Adipocyte (in vitro differentiated cells): ENCODE results near the gene MAGI3.

Experiments used
- DNase-seq: peaks from one replicate; pipeline ENCODE4 v3.0.0-alpha.2; 2015; ENCODE audit warnings: low read depth
- H3K27me3 ChIP-seq: replicated peaks from 2 replicates; pipeline ENCODE4 v1.7.0; 2013; ENCODE audit warnings: mild to moderate bottlenecking, low read length, moderate library complexity; ENCODE audit not compliant: control insufficient read depth, insufficient read depth
- H3K36me3 ChIP-seq: 2 replicates; pipeline ENCODE4 v1.7.0; 2013; ENCODE audit warnings: low read length, mild to moderate bottlenecking, moderate library complexity; ENCODE audit not compliant: control insufficient read depth, insufficient read depth, severe bottlenecking
- H3K4me1 ChIP-seq: 2 replicates; pipeline ENCODE4 v1.7.0; 2013; ENCODE audit warnings: mild to moderate bottlenecking, low read length, moderate library complexity; ENCODE audit not compliant: control insufficient read depth, insufficient read depth
- H3K4me3 ChIP-seq: 2 replicates; pipeline ENCODE4 v1.7.0; 2013; ENCODE audit warnings: mild to moderate bottlenecking, low read length, moderate library complexity
- H3K9ac ChIP-seq: 2 replicates; pipeline ENCODE4 v1.7.0; 2013; ENCODE audit warnings: mild to moderate bottlenecking, low read length, moderate library complexity
- H3K9me3 ChIP-seq: 2 replicates; pipeline ENCODE4 v1.7.0; 2013; ENCODE audit warnings: mild to moderate bottlenecking, low read length, moderate library complexity; ENCODE audit not compliant: control insufficient read depth

Gene MAGI3

GRCh38 chr1:113388621-113389358 lies 1.5 kb upstream of the MAGI3 start:
- peaks cover 28% of the 10 kb centered on the region for H3K4me1 ChIP-seq
- no peaks in the 10 kb centered on the region for H3K9me3 ChIP-seq
- H3K4me3 ChIP-seq: peak overlapping the region; percentile 86
- H3K36me3 ChIP-seq: no peaks in the 10 kb centered on the region
- H3K27me3 ChIP-seq: no peaks in the 10 kb centered on the region
- peak overlapping the region; percentile 80 for H3K9ac ChIP-seq
- DNase-seq: peak; percentile 43

GRCh38 chr1:113389359-113389952 lies 859 bp upstream of the MAGI3 start:
- no peaks in the 10 kb centered on the region for H3K27me3 ChIP-seq
- no peaks in the 10 kb centered on the region for H3K36me3 ChIP-seq

GRCh38 chr1:113390871-113391648 lies 745 bp downstream of the MAGI3 start:
- H3K9ac ChIP-seq: peak overlapping the region; percentile 87
- no peaks in the 10 kb centered on the region for H3K36me3 ChIP-seq
- H3K4me3 ChIP-seq: peak overlapping the region; percentile 86
- no peaks in the 10 kb centered on the region for H3K27me3 ChIP-seq
- no peaks in the 10 kb centered on the region for H3K9me3 ChIP-seq
- DNase-seq: peak; percentile 57
- H3K4me1 ChIP-seq: peaks cover 33% of the 10 kb centered on the region

More at GRCh38 chr1:113389359-113389952, 859 bp upstream of the MAGI3 start:
- H3K4me3 ChIP-seq: peak overlapping the region; percentile 86
- H3K9me3 ChIP-seq: no peaks in the 10 kb centered on the region
- DNase-seq: no peak
- H3K9ac ChIP-seq: peak overlapping the region; percentile 80
- peaks cover 33% of the 10 kb centered on the region for H3K4me1 ChIP-seq

- no peaks in the 10 kb centered on the region for H3K9me3 ChIP-seq
- DNase-seq: peak; percentile 9
- peak overlapping the region; percentile 86 for H3K4me3 ChIP-seq
- H3K9ac ChIP-seq: peak overlapping the region; percentile 87
- no peaks in the 10 kb centered on the region for H3K36me3 ChIP-seq
- H3K4me1 ChIP-seq: peaks cover 36% of the 10 kb centered on the region
- no peaks in the 10 kb centered on the region for H3K27me3 ChIP-seq
These were observed 1.4 kb downstream of the MAGI3 start for GRCh38 chr1:113391649-113392271.

- no peak for DNase-seq
- Histone ChIP-seq H3K27me3 (no peaks in the 10 kb centered on the region), H3K9ac (peak overlapping the region; percentile 24), H3K9me3 (no peaks in the 10 kb centered on the region), H3K4me1 (peaks cover 39% of the 10 kb centered on the region), H3K36me3 (no peaks in the 10 kb centered on the region), H3K4me3 (peak overlapping the region; percentile 86)
These were observed 2.3 kb downstream of the MAGI3 start for GRCh38 chr1:113392541-113393128.

- H3K4me1 ChIP-seq: peaks cover 31% of the 10 kb centered on the region
- H3K27me3 ChIP-seq: no peaks in the 10 kb centered on the region
- DNase-seq: no peak
- no peaks in the 10 kb centered on the region for H3K36me3 ChIP-seq
- H3K9me3 ChIP-seq: no peaks in the 10 kb centered on the region
- no peak overlapping the region for H3K4me3 ChIP-seq
- no peak overlapping the region for H3K9ac ChIP-seq
These were observed 3.9 kb downstream of the MAGI3 start for GRCh38 chr1:113394043-113394862.

GRCh38 chr1:113394863-113395259 lies 4.5 kb downstream of the MAGI3 start:
- Histone ChIP-seq H3K4me1 (peaks cover 29% of the 10 kb centered on the region), H3K4me3 (no peak overlapping the region), H3K27me3 (no peaks in the 10 kb centered on the region), H3K9me3 (no peaks in the 10 kb centered on the region), H3K9ac (no peak overlapping the region), H3K36me3 (no peaks in the 10 kb centered on the region)
- no peak for DNase-seq

- Histone ChIP-seq H3K4me1 (peaks cover 29% of the 10 kb centered on the region), H3K9me3 (no peaks in the 10 kb centered on the region), H3K9ac (no peak overlapping the region), H3K4me3 (no peak overlapping the region), H3K36me3 (no peaks in the 10 kb centered on the region), H3K27me3 (no peaks in the 10 kb centered on the region)
- no peak for DNase-seq
These were observed 5.8 kb downstream of the MAGI3 start for GRCh38 chr1:113396102-113396501.

- Histone ChIP-seq H3K9ac (no peak overlapping the region), H3K36me3 (no peaks in the 10 kb centered on the region), H3K9me3 (no peaks in the 10 kb centered on the region), H3K4me1 (peaks cover 29% of the 10 kb centered on the region), H3K27me3 (no peaks in the 10 kb centered on the region), H3K4me3 (no peak overlapping the region)
- DNase-seq: peak; percentile 70
These were observed 6.3 kb downstream of the MAGI3 start for GRCh38 chr1:113396585-113396984.

GRCh38 chr1:113399062-113399583 lies 8.8 kb downstream of the MAGI3 start:
- no peaks in the 10 kb centered on the region for H3K36me3 ChIP-seq
- no peak for DNase-seq

More at GRCh38 chr1:113399062-113399583, 8.8 kb downstream of the MAGI3 start:
- H3K4me3 ChIP-seq: no peak overlapping the region
- peaks cover 8% of the 10 kb centered on the region for H3K4me1 ChIP-seq
- no peaks in the 10 kb centered on the region for H3K9me3 ChIP-seq
- H3K27me3 ChIP-seq: no peaks in the 10 kb centered on the region
- H3K9ac ChIP-seq: no peak overlapping the region
